Neural cell (in vitro differentiated cells): ENCODE measurements around the gene DPH3.

Experiments
- CTCF ChIP-seq: fragments of 450-650 bp; IDR thresholded peaks from 2 replicates; pipeline ENCODE4 v1.5.1; 2014; ENCODE audit warnings: antibody characterized with exemption, mild to moderate bottlenecking, moderate library complexity; ENCODE audit not compliant: poor library complexity, severe bottlenecking
- EP300 ChIP-seq: fragments of 450-650 bp; conservative IDR thresholded peaks from 2 replicates; pipeline ENCODE4 v1.6.1; 2014; ENCODE audit warnings: antibody characterized with exemption, mild to moderate bottlenecking, moderate library complexity; ENCODE audit not compliant: poor library complexity, severe bottlenecking
- EZH2 ChIP-seq: fragments of 200-600, 300-800 bp; shearing (Covaris generic), sonication (generic); IDR thresholded peaks from 2 replicates; pipeline ENCODE4 v1.6.1; 2014; ENCODE audit warnings: antibody characterized with exemption, low read length, borderline replicate concordance, mild to moderate bottlenecking; ENCODE audit not compliant: insufficient read depth, poor library complexity, severe bottlenecking
- POLR2AphosphoS5 ChIP-seq: IDR thresholded peaks from 2 replicates; pipeline ENCODE4 v1.6.1; 2012
- TAF1 ChIP-seq: IDR thresholded peaks from 2 replicates; pipeline ENCODE4 v1.6.1; 2012; ENCODE audit warnings: low read depth
- TF ChIP-seq, protein P1 (sequence below): IDR thresholded peaks from 2 replicates; pipeline ENCODE4 v1.6.1; 2012; ENCODE audit warnings: borderline replicate concordance

GRCh38 chr3:16260046-16260445 lies 4.7 kb downstream of the DPH3 start:
- TF ChIP-seq POLR2AphosphoS5, result no peak
- TF ChIP-seq, protein P1, sequence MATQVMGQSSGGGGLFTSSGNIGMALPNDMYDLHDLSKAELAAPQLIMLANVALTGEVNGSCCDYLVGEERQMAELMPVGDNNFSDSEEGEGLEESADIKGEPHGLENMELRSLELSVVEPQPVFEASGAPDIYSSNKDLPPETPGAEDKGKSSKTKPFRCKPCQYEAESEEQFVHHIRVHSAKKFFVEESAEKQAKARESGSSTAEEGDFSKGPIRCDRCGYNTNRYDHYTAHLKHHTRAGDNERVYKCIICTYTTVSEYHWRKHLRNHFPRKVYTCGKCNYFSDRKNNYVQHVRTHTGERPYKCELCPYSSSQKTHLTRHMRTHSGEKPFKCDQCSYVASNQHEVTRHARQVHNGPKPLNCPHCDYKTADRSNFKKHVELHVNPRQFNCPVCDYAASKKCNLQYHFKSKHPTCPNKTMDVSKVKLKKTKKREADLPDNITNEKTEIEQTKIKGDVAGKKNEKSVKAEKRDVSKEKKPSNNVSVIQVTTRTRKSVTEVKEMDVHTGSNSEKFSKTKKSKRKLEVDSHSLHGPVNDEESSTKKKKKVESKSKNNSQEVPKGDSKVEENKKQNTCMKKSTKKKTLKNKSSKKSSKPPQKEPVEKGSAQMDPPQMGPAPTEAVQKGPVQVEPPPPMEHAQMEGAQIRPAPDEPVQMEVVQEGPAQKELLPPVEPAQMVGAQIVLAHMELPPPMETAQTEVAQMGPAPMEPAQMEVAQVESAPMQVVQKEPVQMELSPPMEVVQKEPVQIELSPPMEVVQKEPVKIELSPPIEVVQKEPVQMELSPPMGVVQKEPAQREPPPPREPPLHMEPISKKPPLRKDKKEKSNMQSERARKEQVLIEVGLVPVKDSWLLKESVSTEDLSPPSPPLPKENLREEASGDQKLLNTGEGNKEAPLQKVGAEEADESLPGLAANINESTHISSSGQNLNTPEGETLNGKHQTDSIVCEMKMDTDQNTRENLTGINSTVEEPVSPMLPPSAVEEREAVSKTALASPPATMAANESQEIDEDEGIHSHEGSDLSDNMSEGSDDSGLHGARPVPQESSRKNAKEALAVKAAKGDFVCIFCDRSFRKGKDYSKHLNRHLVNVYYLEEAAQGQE, result no peak
- TF ChIP-seq CTCF, result no peak
- TF ChIP-seq EZH2, result no peak
- no peak for TF ChIP-seq TAF1
- no peak for TF ChIP-seq EP300
